Cerebellar cortex (tissue), 1 donor: ENCODE data around the gene DAGLB.
A peak's percentile ranks its signal among the peaks of the same experiment; 100 is the strongest.
"Not testable (repeated sequence)": the region's sequence is repeated elsewhere in the genome, so short reads cannot be mapped to it uniquely, and the experiment has no call there.

Experiments used
- DNase-seq: peaks from one replicate; pipeline ENCODE4 v3.0.0-alpha.2; 2015; ENCODE audit warnings: low spot score

The DAGLB gene

GRCh38 chr7:6460990-6461584, 13.3 kb upstream of the DAGLB start:
- DNase-seq = no peak

- no peak for DNase-seq
Observed at GRCh38 chr7:6460303-6460702, 12.5 kb upstream of the DAGLB start.

- DNase-seq = not testable (repeated sequence)
Observed at GRCh38 chr7:6458676-6459075, 10.9 kb upstream of the DAGLB start.

DNA sequence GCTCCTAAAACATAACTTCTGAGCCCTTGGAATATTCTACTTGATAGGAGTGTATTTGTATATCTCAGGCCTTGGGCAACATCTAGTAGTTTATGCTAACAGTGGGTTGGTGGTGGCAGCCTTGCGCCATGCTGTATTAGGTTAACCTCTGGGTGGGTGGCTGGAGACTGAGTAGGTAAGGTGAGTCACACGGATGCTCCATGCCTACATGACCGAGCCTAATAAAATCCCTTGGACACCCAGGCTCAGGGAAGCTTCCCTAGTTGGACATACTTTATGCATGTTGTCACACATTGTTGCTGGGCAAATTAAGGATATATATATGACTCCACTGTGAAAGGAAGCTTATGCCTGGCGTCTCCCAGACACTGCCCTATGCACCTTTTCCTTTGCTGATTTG, 6.0 kb upstream of the DAGLB start:
- no peak for DNase-seq

- no peak for DNase-seq
Observed at GRCh38 chr7:6451224-6451705, 3.5 kb upstream of the DAGLB start.

- not testable (repeated sequence) for DNase-seq
Observed at GRCh38 chr7:6450591-6450990, 2.8 kb upstream of the DAGLB start.

DNA sequence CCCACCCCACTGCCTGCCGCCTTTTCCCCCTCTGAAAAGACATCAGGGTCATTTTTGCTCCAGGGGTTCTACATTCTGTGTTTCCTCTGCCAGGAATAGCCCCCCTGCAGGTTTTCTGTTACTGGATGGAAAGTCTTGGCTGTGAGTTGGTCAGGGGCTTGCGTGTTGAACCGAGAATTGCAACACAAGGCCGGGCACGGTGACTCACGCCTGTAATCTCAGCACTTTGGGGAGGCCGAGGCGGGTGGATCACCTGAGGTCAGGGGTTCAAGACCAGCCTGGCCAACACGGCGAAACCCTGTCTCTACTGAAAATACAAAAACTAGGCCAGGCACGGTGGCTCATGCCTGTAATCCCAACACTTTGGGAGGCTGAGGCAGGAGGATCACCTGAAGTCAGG, 2.1 kb upstream of the DAGLB start:
- not testable (repeated sequence) for DNase-seq

DNA sequence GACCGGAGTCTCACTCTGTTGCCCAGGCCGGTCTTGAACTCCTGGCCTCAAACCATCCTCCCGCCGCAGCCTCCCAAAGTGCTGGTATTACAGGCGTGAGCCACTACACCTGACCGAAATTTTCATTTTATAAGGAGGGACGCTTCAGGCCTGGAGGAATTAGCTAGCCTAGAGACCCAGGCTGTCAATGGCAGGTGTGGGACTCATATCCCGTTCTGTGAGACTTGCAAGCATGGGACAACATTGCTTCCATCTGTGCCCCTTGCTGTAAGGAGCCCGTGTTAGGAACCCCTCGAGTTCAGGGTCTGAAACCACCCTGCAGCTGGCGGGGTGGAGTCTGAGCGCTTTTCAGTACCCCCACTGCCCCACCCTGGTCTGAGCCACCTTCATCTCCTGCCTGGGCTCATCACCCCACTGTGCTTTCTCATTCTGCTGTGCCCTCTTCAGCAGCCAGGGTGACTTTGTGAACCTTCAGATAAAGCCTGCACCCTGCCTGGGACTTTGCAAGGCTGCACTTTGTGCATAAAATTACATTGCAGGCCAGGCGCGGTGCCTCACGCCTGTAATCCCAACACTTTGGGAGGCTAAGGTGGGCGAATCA, 1.3 kb upstream of the DAGLB start:
- no peak for DNase-seq

GRCh38 chr7:6446838-6447580, 745 bp downstream of the DAGLB start:
- DNase-seq = peak; percentile 70

- no peak for DNase-seq
Observed at GRCh38 chr7:6444516-6445269, 3.1 kb downstream of the DAGLB start.

- DNase-seq = no peak
Observed at GRCh38 chr7:6443372-6443941, 4.3 kb downstream of the DAGLB start.

- no peak for DNase-seq
Observed at GRCh38 chr7:6442114-6442513, 5.6 kb downstream of the DAGLB start.

- no peak for DNase-seq
Observed at GRCh38 chr7:6440381-6440780, 7.4 kb downstream of the DAGLB start.

DNA sequence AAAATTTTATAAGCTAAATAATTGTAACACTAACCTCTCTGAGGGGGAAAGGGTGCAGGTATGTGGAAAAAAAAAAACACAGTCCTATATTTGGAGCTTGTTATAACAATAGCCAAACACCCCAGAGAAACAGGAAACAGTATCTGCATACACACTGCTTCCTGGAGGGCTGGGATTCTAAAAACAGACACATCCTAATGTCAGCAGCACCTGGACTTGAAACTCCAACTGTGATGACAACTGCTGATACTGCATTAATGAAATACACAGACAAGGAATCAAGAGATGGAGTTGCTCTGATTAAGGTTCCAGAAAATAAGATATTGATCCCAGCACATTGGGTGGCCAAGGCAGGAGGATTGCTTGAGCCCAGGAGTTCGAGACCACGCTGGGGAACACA, 9.3 kb downstream of the DAGLB start:
- peak; percentile 93 for DNase-seq

DNA sequence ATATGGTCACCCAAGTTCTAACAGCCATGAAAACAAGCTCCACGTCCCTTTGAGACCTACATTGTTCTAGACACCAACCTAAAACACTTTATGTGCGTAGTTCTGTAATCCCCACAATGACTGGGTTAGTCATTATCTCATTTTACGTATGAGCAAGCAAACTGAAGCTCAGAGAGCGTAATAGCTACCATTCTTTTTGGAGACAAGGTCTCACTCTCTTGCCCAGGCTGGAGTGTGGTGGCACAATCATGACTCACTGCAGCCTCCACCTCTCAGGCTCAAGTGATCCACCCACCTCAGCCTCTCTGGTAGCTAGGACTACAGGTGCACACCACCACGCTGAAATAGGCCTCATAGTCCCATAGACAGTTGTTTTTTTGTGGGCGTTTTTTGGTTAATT, 10.5 kb downstream of the DAGLB start:
- no peak for DNase-seq

- no peak for DNase-seq
Observed at GRCh38 chr7:6436385-6436685, 11.4 kb downstream of the DAGLB start.

DNA sequence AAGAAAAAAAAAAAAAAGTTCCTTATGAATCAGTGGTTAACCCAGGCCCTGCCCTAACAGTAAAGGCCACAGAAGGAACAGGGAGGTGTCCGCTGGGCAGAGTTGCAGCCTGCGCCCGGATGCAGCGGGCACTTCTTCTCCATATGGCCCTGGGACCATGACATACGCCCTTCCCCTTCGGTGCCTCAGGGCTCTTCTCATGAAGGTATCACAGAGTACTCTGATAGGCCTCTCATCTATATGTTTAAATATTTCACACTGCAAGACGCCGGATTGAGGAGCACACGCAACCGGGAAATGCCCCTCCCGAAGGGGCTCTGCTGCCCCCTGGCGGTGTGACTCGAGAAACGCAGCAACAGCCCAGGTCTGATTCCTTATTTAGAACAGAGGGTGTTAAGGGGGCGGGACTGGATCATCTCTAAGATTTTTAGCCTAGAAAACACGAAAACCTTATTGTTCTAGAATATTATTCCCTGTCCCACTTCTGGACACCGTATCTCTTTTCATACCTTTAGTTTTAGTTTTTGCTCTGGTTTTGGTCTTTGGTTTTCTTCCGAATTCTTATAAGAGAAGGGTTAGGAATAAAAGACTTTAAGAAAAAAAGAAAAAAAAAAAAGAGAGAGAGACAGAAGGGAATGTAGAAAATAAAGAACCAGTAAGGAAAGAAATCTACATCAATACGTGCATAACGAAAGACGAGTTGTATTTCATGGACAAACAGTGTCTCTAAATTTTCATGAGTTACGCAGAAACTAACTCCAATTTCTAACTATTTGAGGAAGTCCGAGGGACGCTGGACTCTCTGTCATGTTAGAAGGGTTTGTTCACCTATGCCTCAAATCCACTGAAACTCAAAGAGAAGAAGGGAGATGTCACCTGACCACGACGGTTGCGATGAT, 12.0 kb downstream of the DAGLB start:
- peak; percentile 89 for DNase-seq

- DNase-seq = no peak
Observed at GRCh38 chr7:6433784-6434615, 13.8 kb downstream of the DAGLB start.

DNA sequence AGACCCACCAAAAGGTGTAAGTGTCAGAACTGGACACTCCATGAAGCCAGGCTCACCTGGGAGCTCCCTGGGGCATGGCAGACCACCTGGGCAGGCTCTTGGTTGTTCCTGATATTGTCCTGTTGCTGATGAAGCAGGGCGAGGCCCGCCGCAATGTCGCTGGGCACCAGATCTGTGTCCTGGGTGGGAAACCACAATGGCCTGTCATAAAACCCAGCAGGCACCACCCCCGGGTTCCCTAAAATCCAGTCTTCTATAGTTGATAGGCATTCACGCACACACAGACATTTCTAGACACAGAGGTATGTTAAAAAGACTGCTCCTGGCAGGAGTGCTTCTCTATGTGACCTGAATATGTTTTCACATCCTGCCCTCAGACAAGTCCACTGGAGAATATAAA, 15.0 kb downstream of the DAGLB start:
- DNase-seq = no peak

DNA sequence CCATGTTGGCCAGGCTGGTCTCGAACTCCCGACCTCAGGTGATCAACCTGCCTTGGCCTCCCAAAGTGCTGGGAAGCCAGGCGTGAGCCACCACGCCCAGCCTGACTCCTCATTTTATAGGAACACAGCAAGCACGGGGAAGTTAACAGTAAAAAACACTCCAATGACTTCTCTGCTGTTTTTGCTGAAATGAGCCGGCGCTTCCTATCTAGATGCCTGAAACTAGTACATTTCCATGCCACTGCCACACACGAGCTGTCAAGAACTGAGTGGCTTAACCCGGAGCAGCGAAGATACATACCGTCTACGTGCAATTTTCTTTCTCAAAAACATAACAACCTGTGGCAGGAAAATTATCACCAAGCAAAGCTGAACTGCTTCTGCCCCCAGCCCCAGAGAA, 16.8 kb downstream of the DAGLB start:
- no peak for DNase-seq
